Caco-2 (cell line): ENCODE measurements around the gene CDR2L. TPM values are rescaled to one million over a fixed set of nuclear protein-coding genes. Genes with fewer than 3 reads are reported as not detected.

Experiments
- Bru-seq: library from RNA; stranded (reverse); fragments of 400-500 nt; gene quantifications from one replicate; lab custom pipeline; 2021; lab: Mats Ljungman, UMichigan
- BruChase-seq, 2 experiments: library from RNA; stranded (reverse); fragments of 400-500 nt; gene quantifications; one replicate each; lab custom pipeline; 2021; lab: Mats Ljungman, UMichigan
- BruUV-seq: library from RNA; stranded (reverse); fragments of 400-500 nt; replicated peaks from 2 replicates; lab custom pipeline; 2021; lab: Mats Ljungman, UMichigan
- CTCF ChIA-PET: fragments of 300-600 bp; sonication (Branson Sonifier 250); formaldehyde crosslinking; loops from one replicate; lab custom pipeline; 2022; ENCODE audit warnings: antibody characterized with exemption; lab: Charles Lee
- POLR2A ChIA-PET: fragments of 300-600 bp; sonication (Branson Sonifier 250); formaldehyde crosslinking; loops from one replicate; lab custom pipeline; 2022; ENCODE audit warnings: antibody characterized with exemption; lab: Charles Lee
- DNase-seq, 2 experiments: peaks; one replicate each; pipeline versions ENCODE4 v3.0.0 to v3.0.0-alpha.2; 2020 to 2022
- H3K27me3 ChIP-seq: replicated peaks from 2 replicates; pipeline ENCODE4 v1.6.0; 2011; ENCODE audit warnings: low read length; ENCODE audit not compliant: control insufficient read depth, insufficient read depth
- H3K36me3 ChIP-seq: 2 replicates; pipeline ENCODE4 v1.5.1; 2011; ENCODE audit warnings: low read length; ENCODE audit not compliant: control insufficient read depth, insufficient read depth
- H3K4me1 ChIP-seq: fragments of 250-450 bp; sonication (Bioruptor Pico); 2 replicates; pipeline ENCODE4 v1.5.1; 2020; ENCODE audit warnings: mild to moderate bottlenecking
- H3K4me3 ChIP-seq: 2 replicates; pipeline ENCODE4 v1.5.1; 2011; ENCODE audit warnings: low read depth, mild to moderate bottlenecking, control low read depth, low read length
- H3K9me3 ChIP-seq: fragments of 250-450 bp; sonication (Bioruptor Pico); 2 replicates; pipeline ENCODE4 v1.5.1; 2020; ENCODE audit warnings: mild to moderate bottlenecking, moderate library complexity
- H3K27ac Mint-ChIP-seq: one replicate; pipeline ENCODE4 v1.8.0; 2022; ENCODE audit warnings: mixed read lengths; ENCODE audit not compliant: unreplicated experiment
- H3K27me3 Mint-ChIP-seq: one replicate; pipeline ENCODE4 v1.8.0; 2022; ENCODE audit warnings: mixed read lengths; ENCODE audit not compliant: insufficient read depth, unreplicated experiment
- H3K36me3 Mint-ChIP-seq: one replicate; pipeline ENCODE4 v1.8.0; 2022; ENCODE audit warnings: mild to moderate bottlenecking, mixed read lengths; ENCODE audit not compliant: insufficient read depth, unreplicated experiment
- H3K4me1 Mint-ChIP-seq: one replicate; pipeline ENCODE4 v1.8.0; 2022; ENCODE audit warnings: low read depth, mixed read lengths; ENCODE audit not compliant: unreplicated experiment
- H3K4me3 Mint-ChIP-seq: one replicate; pipeline ENCODE4 v1.8.0; 2022; ENCODE audit warnings: mild to moderate bottlenecking, moderate library complexity, mixed read lengths; ENCODE audit not compliant: unreplicated experiment
- H3K9me3 Mint-ChIP-seq: one replicate; pipeline ENCODE4 v1.8.0; 2022; ENCODE audit warnings: mixed read lengths; ENCODE audit not compliant: unreplicated experiment
- intact Hi-C: fragments of 100-400 bp; cut with micrococcal nuclease; formaldehyde crosslinking; loops from one replicate; pipeline ENCODE4 v1.10.0; 2022; ENCODE audit not compliant: unreplicated experiment
- long read RNA-seq: library from polyadenylated mRNA; stranded (forward); transcript quantifications from one replicate; pipeline ENCODE4 v2.0.0, GENCODE V29; 2022
- total RNA-seq: library from RNA; stranded (reverse); gene quantifications from 2 replicates; pipeline ENCODE4 v1.2.3, GENCODE V29; 2022
- TF ChIP-seq, protein P1 (sequence below), 2 experiments: fragments of 200-600 bp in 1 of 2; IDR thresholded peaks; 1 replicate in 1 of 2; 2 replicates in 1 of 2; pipeline versions ENCODE4 v1.5.1 to v1.8.0; 2011 to 2022; ENCODE audit warnings: antibody characterized with exemption in 1 of 2, control low read depth in 1 of 2, inconsistent platforms in 1 of 2, low read depth in 1 of 2, low read length in 1 of 2, mild to moderate bottlenecking in 1 of 2, moderate library complexity in 1 of 2; ENCODE audit not compliant: insufficient read depth in 1 of 2, severe bottlenecking in 1 of 2, unreplicated experiment in 1 of 2

The CDR2L gene
- total RNA-seq, result 30.9 and 31.6 TPM in 2 replicates
- percentile 61 among the genes with signal in this experiment for Bru-seq, nascent RNA
- percentile 62 among the genes with signal in this experiment for BruChase-seq, experiment 1, labeled RNA remaining after a 2-hour chase
- BruChase-seq, experiment 2, labeled RNA remaining after a 6-hour chase, result percentile 73 among the genes with signal in this experiment
- long read RNA-seq, transcript CDR2L-201 (5 exons, 3,536 nt), result major isoform, 13 of 35 reads
- long read RNA-seq, partial matches to known transcripts, result 0 of 35 reads
- long read RNA-seq, other reads (novel, unspliced or antisense), result 22 of 35 reads

DNA sequence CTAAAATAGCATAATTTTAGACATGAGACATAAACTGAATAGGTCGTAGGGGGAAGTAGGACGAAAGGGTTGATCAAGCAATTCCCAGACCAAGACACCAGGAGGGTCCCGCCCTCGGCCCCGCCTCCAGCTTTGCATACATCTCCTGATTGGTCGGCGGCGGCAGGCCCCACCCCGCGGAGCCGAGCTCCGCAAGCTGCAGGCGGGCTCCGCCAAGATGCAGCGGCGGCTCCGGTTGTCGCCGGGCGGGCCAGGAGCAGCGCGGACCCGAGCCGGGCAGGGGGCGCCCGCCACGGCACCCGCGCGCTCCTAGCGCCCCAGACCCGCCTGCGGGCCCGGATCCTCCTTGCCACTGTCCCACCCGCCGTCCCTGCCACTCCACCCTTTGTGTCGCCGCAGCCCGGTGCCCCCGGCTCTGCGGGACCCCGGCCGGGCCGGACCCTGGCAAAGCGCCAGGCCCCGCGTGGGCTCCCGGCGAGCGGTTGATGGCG is at the start of gene CDR2L:
Gene CDR2L (plus strand): TSS at position 215 of the 491 bp plus-strand sequence. CDS start 412 bp downstream, outside the sequence.
- ChIA-PET CTCF (interaction anchor here (0.6 to 2.6 kb wide), 13 partner anchors 9 to 72 kb away, joined by 3 to 29 read pairs (median 5); partner anchors contain the start of genes HID1 and MRPL58), POLR2A (interaction anchor here (0.5 to 3.7 kb wide), 10 partner anchors 11 to 237 kb away, joined by 3 to 33 read pairs (median 6); partner anchors contain the start of genes HID1 and MRPL58)
- Mint-ChIP-seq H3K4me3 (peak within 1 kb of the TSS; percentile 81), H3K4me1 (peaks cover 23% of the 10 kb centered on the region), H3K27ac (peak within 1 kb of the TSS; percentile 53), H3K9me3 (no peaks in the 10 kb centered on the region), H3K27me3 (no peaks in the 10 kb centered on the region), H3K36me3 (no peaks in the 10 kb centered on the region)
- intact Hi-C loops, result loop anchor here (1.0 kb wide), 2 partner anchors 19 to 48 kb away; no protein-coding TSS in a partner anchor
- TF ChIP-seq, protein P1, sequence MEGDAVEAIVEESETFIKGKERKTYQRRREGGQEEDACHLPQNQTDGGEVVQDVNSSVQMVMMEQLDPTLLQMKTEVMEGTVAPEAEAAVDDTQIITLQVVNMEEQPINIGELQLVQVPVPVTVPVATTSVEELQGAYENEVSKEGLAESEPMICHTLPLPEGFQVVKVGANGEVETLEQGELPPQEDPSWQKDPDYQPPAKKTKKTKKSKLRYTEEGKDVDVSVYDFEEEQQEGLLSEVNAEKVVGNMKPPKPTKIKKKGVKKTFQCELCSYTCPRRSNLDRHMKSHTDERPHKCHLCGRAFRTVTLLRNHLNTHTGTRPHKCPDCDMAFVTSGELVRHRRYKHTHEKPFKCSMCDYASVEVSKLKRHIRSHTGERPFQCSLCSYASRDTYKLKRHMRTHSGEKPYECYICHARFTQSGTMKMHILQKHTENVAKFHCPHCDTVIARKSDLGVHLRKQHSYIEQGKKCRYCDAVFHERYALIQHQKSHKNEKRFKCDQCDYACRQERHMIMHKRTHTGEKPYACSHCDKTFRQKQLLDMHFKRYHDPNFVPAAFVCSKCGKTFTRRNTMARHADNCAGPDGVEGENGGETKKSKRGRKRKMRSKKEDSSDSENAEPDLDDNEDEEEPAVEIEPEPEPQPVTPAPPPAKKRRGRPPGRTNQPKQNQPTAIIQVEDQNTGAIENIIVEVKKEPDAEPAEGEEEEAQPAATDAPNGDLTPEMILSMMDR (IDR thresholded peaks at IDR 0.05; ENCODE audit: insufficient read depth in 1 of 2, low read depth in 1 of 2, low read length in 1 of 2, severe bottlenecking in 1 of 2, unreplicated experiment in 1 of 2), result no peak
- Histone ChIP-seq H3K36me3 (no peaks in the 10 kb centered on the region), H3K9me3 (no peaks in the 10 kb centered on the region), H3K4me3 (peak within 1 kb of the TSS; percentile 70), H3K27me3 (no peaks in the 10 kb centered on the region), H3K4me1 (peaks cover 37% of the 10 kb centered on the region)
- peak; percentile 95 to 98 for DNase-seq
- no TSS peak for BruUV-seq

DNA sequence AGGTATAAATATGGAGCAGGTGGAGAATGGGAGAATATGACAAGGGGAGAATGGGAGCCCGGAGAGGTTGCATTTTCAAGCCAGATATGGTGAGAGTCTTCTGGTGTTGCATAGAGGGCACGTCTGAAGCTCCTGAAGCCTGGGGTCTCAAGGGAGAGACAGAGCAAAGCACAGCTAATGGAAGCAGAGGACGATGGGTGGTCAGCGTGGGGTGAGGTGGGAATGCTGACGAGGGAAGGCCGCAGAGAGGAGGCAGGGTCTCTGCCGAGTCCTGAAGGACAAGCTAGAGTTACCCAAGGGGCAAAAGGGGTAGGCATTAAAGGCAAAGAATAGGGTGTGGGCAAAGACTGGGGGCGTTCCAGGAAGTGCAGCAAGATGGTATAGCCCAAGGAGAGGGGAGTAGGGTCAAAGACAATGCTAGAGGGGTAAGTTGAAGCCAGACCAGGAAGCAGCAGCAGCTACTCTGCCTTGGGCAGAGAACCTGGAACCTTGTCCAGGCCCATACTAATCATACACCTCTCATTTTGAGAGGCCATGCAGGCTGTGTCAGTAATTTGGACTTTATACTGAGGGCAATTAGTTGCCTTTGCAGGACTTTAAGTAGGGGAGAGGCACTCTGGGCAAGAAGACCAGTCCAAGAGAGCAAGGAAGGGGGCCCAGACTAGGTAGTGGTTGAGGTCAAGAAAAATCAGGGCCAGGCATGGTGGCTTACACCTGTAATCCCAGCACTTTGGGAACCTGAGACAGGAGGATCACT is 49.1 kb upstream of the CDR2L start:
- POLR2A ChIA-PET, result interaction anchor here (0.5 kb wide), 1 partner anchor 184 kb away, joined by 3 read pairs; no protein-coding TSS in a partner anchor
- intact Hi-C loops, result no loop called here
- CTCF ChIA-PET, result interaction anchor here (1.3 to 1.6 kb wide), 2 partner anchors 15 to 19 kb away, joined by 3 read pairs; partner anchors contain the start of gene OTOP2
- Mint-ChIP-seq H3K9me3 (no peaks in the 10 kb centered on the region), H3K4me3 (no peak overlapping the region), H3K36me3 (no peaks in the 10 kb centered on the region), H3K27me3 (peaks cover 21% of the 10 kb centered on the region), H3K27ac (no peak overlapping the region), H3K4me1 (peaks cover 12% of the 10 kb centered on the region)
- Histone ChIP-seq H3K4me3 (no peak overlapping the region), H3K4me1 (no peaks in the 10 kb centered on the region), H3K27me3 (no peaks in the 10 kb centered on the region; the same call in 1 of the 2 replicates), H3K36me3 (no peaks in the 10 kb centered on the region), H3K9me3 (no peaks in the 10 kb centered on the region)
- DNase-seq, result no peak
- BruUV-seq, result no TSS peak
- TF ChIP-seq, protein P1 (IDR thresholded peaks at IDR 0.05; ENCODE audit: insufficient read depth in 1 of 2, low read depth in 1 of 2, low read length in 1 of 2, severe bottlenecking in 1 of 2, unreplicated experiment in 1 of 2), result no peak

DNA sequence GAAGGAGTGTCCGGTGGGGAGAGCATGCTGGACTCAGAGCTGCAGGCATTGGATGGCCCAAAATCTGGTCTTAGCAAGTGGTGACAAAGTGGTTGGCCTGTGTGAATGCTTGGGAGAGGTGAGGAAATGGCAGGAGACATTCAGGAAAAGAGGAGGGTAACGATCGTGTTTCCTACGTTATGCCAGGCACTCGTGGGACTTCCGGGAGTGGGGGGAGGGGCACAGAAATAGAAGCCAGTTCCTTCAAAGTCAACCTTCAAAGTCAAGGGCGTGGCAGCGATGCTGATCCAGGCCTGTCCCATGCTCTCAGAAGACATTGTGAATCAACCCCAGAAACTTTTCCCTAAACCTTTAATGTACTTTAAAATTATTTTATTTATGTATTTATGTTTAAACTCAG is 47.9 kb upstream of the CDR2L start:
- Histone ChIP-seq H3K27me3 (no peaks in the 10 kb centered on the region; the same call in 1 of the 2 replicates), H3K9me3 (no peaks in the 10 kb centered on the region), H3K36me3 (no peaks in the 10 kb centered on the region), H3K4me1 (no peaks in the 10 kb centered on the region), H3K4me3 (no peak overlapping the region)
- no TSS peak for BruUV-seq
- CTCF ChIA-PET, result interaction anchor here (1.6 kb wide), 1 partner anchor 16 kb away, joined by 3 read pairs; the partner anchor contains the start of gene OTOP2
- Mint-ChIP-seq H3K4me3 (no peak overlapping the region), H3K36me3 (no peaks in the 10 kb centered on the region), H3K9me3 (no peaks in the 10 kb centered on the region), H3K27ac (no peak overlapping the region), H3K27me3 (peaks cover 23% of the 10 kb centered on the region), H3K4me1 (peaks cover 12% of the 10 kb centered on the region)
- intact Hi-C loops, result no loop called here
- no peak for DNase-seq
- TF ChIP-seq, protein P1 (IDR thresholded peaks at IDR 0.05; ENCODE audit: insufficient read depth in 1 of 2, low read depth in 1 of 2, low read length in 1 of 2, severe bottlenecking in 1 of 2, unreplicated experiment in 1 of 2), result no peak
- POLR2A ChIA-PET, result no interaction called here
